ENCODE data around the gene SRF. TPM values are rescaled to one million over a fixed set of nuclear protein-coding genes. Genes with fewer than 3 reads are reported as not detected.

SRF gene
- total RNA-seq, 2 experiments from 2014 or later, result 41.4 to 43.8 TPM

DNA sequence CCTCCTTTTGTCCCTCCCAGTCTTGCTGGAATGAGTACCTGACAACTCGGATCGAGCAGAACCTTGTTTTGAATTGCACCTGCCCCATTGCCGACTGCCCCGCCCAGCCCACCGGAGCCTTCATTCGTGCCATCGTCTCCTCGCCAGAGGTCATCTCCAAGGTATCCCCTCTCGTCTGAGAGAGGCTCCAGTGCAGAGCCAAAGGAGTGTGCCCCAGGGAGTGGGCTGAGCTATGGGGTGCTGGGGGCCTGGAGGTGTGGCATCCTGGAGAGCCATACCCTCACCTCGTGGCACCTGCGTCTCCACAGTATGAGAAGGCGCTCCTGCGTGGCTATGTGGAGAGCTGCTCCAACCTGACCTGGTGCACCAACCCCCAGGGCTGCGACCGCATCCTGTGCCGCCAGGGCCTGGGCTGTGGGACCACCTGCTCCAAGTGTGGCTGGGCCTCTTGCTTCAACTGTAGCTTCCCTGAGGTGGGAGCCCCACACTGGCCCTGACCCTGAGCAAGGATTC is 49.4 kb downstream of the SRF start:
- Mint-ChIP-seq H3K36me3 (ENCODE audit: low read depth) (peaks cover 27% of the 10 kb centered on the region), H3K4me3 (no peak overlapping the region), H3K27ac (no peak overlapping the region), H3K27me3 (ENCODE audit: low read depth) (no peaks in the 10 kb centered on the region), H3K4me1 (ENCODE audit: low read depth) (peaks cover 24% of the 10 kb centered on the region), H3K9me3 (ENCODE audit: insufficient read depth) (no peaks in the 10 kb centered on the region)
- no peak for ATAC-seq
- ChIA-PET POLR2A (no interaction called here), CTCF (interaction anchor here (0.8 to 1.0 kb wide), 2 partner anchors 9 to 38 kb away, joined by 3 read pairs; partner anchors contain the start of gene CUL9)
- no peak for DNase-seq

DNA sequence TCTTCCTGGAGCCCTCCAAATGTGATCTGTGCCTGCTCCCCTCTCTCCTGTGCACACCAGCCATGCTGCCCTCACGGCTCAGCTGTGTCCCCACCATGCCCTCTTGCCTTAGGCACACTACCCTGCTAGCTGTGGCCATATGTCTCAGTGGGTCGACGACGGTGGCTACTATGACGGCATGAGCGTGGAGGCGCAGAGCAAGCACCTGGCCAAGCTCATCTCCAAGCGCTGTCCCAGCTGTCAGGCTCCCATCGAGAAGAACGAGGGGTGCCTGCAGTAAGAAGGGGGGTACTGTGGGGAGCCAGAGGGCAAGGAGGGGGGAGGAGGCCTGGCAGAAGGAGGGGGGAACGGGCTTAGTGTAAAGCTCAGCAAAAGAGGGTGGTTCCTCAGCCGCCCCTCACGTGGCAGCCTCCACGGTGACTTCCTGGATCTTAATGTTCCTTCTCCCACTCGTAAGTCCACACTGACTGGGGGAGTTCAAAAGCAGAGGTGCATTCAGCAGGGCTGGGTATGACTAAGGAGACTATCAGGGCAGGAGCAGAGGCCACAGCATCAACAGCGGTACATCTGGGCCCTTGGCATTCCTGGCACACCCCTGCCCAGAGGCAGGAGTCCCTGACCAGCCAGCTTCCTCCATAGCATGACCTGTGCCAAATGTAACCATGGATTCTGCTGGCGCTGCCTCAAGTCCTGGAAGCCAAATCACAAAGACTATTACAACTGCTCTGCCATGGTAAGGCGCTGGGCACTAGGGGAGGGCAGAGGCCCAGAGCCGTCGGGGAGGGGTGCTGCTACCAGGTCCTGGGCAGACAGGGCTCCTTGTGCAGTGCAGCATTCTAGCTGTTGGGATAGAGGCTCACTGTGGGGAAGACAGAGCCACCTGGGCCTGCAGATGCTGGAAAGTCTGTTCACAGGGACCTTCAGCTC is 50.2 kb downstream of the SRF start:
- H3K36me3 Mint-ChIP-seq (ENCODE audit: low read depth), result peaks cover 32% of the 10 kb centered on the region

DNA sequence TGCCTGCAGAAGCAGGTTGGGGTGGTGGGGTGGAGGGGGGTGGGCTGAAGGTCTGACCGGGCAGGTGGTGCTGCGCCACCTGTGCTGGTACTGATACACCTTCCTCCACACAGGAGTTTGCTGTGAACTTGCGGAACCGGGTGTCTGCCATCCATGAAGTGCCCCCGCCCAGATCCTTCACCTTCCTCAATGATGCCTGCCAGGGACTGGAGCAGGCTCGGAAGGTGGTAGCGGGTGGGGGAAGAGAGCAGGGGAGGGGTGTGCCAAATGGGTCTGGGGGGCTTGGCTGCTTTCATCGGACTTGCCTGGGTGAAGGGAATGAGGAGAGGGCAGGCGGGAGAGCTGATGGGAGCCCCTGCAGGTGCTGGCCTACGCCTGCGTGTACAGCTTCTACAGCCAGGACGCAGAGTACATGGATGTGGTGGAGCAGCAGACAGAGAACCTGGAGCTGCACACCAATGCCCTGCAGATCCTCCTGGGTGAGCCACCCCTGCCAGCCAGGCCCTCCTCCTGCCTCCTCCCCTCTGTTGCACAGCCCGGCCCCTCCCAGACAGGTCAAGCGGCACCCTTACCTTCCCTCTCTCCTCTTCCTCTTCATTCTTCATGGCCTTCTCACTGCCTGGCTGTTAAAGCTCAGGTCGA is 51.5 kb downstream of the SRF start:
- Mint-ChIP-seq H3K27me3 (ENCODE audit: low read depth) (no peaks in the 10 kb centered on the region), H3K27ac (no peak overlapping the region), H3K9me3 (ENCODE audit: insufficient read depth) (no peaks in the 10 kb centered on the region), H3K4me1 (ENCODE audit: low read depth) (peaks cover 38% of the 10 kb centered on the region), H3K4me3 (no peak overlapping the region), H3K36me3 (ENCODE audit: low read depth) (peaks cover 34% of the 10 kb centered on the region)
- POLR2A ChIA-PET, result interaction anchor here (0.6 kb wide), 1 partner anchor 244 kb away, joined by 3 read pairs; the partner anchor contains the start of gene PEX6
- ATAC-seq, result no peak
- CTCF ChIA-PET, result no interaction called here
- no peak for DNase-seq

More for the DNA sequence above, 50.2 kb downstream of the SRF start:
- no peaks in the 10 kb centered on the region for H3K9me3 Mint-ChIP-seq (ENCODE audit: insufficient read depth)
- no peaks in the 10 kb centered on the region for H3K27me3 Mint-ChIP-seq (ENCODE audit: low read depth)
- H3K27ac Mint-ChIP-seq, result peak overlapping the region; percentile 20
- no peak overlapping the region for H3K4me3 Mint-ChIP-seq
- no peak for DNase-seq
- ChIA-PET POLR2A (interaction anchor here (0.6 kb wide), 1 partner anchor 242 kb away, joined by 3 read pairs; the partner anchor contains the start of gene PEX6), CTCF (interaction anchor here (0.8 to 1.0 kb wide), 2 partner anchors 8 to 39 kb away, joined by 3 read pairs; partner anchors contain the start of gene CUL9)
- ATAC-seq, result no peak
- peaks cover 32% of the 10 kb centered on the region for H3K4me1 Mint-ChIP-seq (ENCODE audit: low read depth)

DNA sequence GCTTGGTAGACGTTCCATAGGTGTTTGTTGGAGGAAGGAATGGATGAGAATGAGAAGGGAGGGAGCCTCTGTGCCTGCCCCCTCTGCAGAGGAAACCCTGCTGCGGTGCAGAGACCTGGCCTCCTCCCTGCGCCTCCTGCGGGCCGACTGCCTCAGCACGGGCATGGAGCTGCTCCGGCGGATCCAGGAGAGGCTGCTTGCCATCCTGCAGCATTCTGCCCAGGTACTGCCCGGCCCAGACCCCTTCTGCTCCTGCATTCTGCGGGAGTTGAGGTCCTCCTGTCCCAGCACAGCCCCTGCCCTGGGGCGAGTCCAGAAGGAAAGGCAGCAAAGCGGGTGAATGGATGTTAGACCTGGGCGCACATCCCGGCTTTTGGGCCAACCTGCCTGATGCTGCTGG is 52.1 kb downstream of the SRF start:
- Mint-ChIP-seq H3K9me3 (ENCODE audit: insufficient read depth) (no peaks in the 10 kb centered on the region), H3K4me1 (ENCODE audit: low read depth) (peaks cover 45% of the 10 kb centered on the region), H3K27me3 (ENCODE audit: low read depth) (no peaks in the 10 kb centered on the region), H3K4me3 (no peak overlapping the region), H3K27ac (no peak overlapping the region), H3K36me3 (ENCODE audit: low read depth) (peaks cover 32% of the 10 kb centered on the region)
- POLR2A ChIA-PET, result no interaction called here
- ATAC-seq (no peak), DNase-seq (no peak)
- CTCF ChIA-PET, result interaction anchor here (1.5 to 1.6 kb wide), 2 partner anchors 23 to 51 kb away, joined by 6 to 8 read pairs; no protein-coding TSS in a partner anchor

DNA sequence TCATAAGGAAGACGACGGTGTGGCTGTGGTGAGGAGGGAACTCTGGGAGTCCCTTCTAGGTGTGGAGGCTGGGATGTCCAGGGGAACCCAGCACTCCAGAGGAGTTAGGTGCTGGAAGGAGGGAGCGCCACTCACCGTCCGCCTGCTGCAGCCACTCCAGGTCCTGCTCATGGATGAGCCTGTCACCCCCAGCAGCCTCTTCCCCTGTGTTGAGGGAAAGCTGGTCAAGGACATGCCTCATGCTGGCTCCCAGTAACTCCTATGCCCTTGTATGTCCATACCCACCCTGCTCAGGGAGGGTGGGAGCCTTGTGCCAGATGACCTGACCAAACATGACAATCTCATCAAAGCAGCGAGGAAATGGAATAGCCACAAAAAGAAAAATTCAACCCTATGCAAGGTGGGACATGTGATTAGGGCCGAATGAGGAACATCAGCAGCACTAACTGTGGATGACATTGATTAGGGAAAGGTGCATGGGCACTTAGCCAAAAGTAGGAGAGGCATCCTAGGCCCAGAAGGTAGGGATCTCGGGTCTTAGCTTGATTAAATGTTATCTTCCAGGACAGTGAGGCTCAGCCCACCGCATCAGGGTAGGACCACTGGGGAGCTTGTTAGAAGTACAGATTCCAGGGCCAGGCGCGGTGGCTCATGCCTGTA is 55.3 kb downstream of the SRF start:
- ChIA-PET CTCF (no interaction called here), POLR2A (no interaction called here)
- Mint-ChIP-seq H3K36me3 (ENCODE audit: low read depth) (peaks cover 26% of the 10 kb centered on the region), H3K9me3 (ENCODE audit: insufficient read depth) (no peaks in the 10 kb centered on the region), H3K27ac (peak overlapping the region; percentile 77), H3K4me1 (ENCODE audit: low read depth) (peaks cover 58% of the 10 kb centered on the region), H3K4me3 (no peak overlapping the region), H3K27me3 (ENCODE audit: low read depth) (peaks cover 3% of the 10 kb centered on the region)
- DNase-seq (no peak), ATAC-seq (no peak)

DNA sequence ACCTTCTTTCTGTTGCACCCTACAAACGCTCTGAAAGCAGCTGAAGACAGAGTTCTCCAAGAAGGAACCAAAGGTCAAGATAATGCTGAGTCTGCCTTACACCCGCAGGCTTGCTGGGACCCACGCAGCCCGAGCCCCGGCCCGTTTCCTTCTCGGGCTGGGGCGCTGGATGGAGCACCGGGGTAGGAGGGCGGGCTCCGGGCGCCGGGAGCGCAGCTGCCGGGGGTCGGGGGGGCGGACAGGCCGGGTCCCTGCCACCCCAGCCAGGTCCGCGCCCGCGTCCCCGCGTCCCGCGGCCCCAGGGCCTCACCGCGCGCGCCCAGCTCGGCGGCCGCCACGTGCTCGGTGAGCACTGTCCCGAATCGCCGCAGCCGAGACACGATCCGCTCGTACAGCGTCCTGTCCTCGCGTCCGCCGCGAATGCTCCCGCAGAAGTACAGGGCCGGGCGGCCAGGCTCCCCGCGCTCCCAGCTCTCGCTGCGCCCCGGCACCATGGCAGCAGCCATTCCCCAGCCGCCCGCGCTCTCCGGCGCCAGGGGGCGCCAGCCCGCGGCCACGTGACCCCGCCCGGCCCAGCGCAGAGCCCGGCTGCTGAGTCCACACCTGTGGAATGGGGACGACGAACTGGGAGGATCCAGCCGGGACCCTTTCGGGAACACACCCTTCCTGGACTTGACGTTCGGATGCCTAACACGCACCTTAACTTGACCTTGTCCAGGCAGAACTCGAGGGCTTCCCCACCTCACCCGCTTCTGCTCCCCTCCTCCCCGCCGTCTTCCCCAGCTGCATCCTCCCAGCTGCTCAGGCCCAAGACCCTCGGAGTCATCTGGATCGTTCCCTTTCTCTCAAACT is 58.1 kb downstream of the SRF start, which contains the start of gene DNPH1:
TSS of gene DNPH1 (minus strand) at position 531 of the 852 bp plus-strand sequence. CDS start at position 506, 25 bp downstream.
- CTCF ChIA-PET, result interaction anchor here (0.6 to 3.0 kb wide), 33 partner anchors 8 to 288 kb away, joined by 3 to 36 read pairs (median 3); partner anchors contain the start of genes CUL9, POLR1C, SRF and TJAP1
- POLR2A ChIA-PET, result interaction anchor here (0.7 to 1.5 kb wide), 7 partner anchors 11 to 277 kb away, joined by 3 to 5 read pairs (median 3); partner anchors contain the start of gene TTBK1
- H3K9me3 Mint-ChIP-seq (ENCODE audit: insufficient read depth), result no peaks in the 10 kb centered on the region
- H3K27ac Mint-ChIP-seq, result peak within 1 kb of the TSS; percentile 86
- peaks cover 8% of the 10 kb centered on the region for H3K27me3 Mint-ChIP-seq (ENCODE audit: low read depth)
- DNase-seq (peak; percentile 78), ATAC-seq (peak; percentile 90)
- H3K36me3 Mint-ChIP-seq (ENCODE audit: low read depth), result peaks cover 19% of the 10 kb centered on the region
- H3K4me3 Mint-ChIP-seq, result peak within 1 kb of the TSS; percentile 82
- H3K4me1 Mint-ChIP-seq (ENCODE audit: low read depth), result peaks cover 46% of the 10 kb centered on the region

DNA sequence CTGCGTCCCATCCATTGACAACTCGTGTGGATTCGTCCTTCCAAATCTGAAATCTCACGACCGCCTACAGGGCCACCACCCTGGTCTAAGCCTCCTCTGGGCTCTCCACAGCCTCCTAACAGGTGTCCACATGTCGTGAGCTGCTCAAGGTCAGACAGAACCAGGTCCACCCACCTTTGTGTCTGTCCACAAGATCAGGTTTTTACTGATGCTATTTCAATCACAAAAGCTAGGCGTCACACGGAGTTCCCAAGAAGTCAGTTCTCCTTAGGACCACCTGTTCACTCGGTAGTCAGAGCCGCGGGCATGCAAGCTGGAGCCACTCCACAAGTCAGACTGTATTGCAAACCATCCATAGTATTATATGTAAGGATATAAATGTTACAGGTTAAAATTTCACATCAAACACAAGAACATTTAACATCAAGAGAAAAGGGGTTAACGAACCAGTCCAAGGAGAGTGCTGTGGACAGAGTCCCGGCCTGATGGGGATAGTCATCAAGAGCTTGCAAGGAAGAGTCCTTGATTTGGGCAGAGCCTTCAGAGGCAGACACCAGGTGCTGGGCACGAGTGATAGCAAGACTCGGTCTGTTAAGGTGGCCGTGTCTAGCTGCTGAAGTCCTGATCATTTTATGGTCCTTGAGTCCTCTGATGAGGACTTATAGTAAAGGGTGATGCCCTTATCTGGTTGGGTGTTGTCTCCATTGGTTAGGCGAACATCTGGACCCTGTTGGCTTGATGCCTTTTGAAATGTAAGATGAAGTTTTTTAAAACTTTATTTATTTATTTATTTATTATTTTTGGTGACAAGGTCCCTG is 58.9 kb downstream of the SRF start:
- H3K4me3 Mint-ChIP-seq, result peak overlapping the region; percentile 80
- no peaks in the 10 kb centered on the region for H3K9me3 Mint-ChIP-seq (ENCODE audit: insufficient read depth)
- H3K4me1 Mint-ChIP-seq (ENCODE audit: low read depth), result peaks cover 39% of the 10 kb centered on the region
- ATAC-seq, result no peak
- POLR2A ChIA-PET, result interaction anchor here (0.7 to 1.5 kb wide), 6 partner anchors 12 to 600 kb away, joined by 3 to 5 read pairs (median 3); partner anchors contain the start of gene TTBK1
- peaks cover 14% of the 10 kb centered on the region for H3K36me3 Mint-ChIP-seq (ENCODE audit: low read depth)
- DNase-seq, result no peak
- peak overlapping the region; percentile 86 for H3K27ac Mint-ChIP-seq
- CTCF ChIA-PET, result interaction anchor here (0.6 to 3.0 kb wide), 16 partner anchors 8 to 209 kb away, joined by 3 to 36 read pairs (median 6); partner anchors contain the start of genes CUL9, SRF and TTBK1
- H3K27me3 Mint-ChIP-seq (ENCODE audit: low read depth), result peaks cover 8% of the 10 kb centered on the region

DNA sequence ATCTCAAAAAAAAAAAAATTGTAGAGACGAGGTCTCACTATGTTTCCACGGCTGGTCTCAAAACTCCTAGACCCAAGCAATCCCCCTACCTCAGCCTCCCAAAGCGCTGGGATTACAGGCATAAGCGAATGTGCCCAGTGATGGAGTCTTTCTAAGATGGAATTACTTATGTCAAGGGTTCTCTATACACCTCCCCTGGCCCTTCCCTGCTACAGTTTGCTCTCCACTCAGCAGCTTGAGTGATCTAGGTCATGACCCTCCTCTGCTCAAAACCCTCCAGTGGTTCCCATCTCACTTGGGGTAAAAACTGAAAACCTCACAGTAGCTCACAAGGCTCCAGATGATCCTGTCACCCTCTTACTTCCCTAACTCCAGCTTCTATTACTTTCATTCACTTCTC is 60.0 kb downstream of the SRF start:
- ChIA-PET POLR2A (no interaction called here), CTCF (interaction anchor here (0.9 to 3.0 kb wide), 4 partner anchors 14 to 167 kb away, joined by 3 to 36 read pairs (median 4); partner anchors contain the start of gene TTBK1)
- peaks cover 29% of the 10 kb centered on the region for H3K4me1 Mint-ChIP-seq (ENCODE audit: low read depth)
- H3K36me3 Mint-ChIP-seq (ENCODE audit: low read depth), result peaks cover 9% of the 10 kb centered on the region
- DNase-seq (no peak), ATAC-seq (no peak)
- H3K27ac Mint-ChIP-seq, result no peak overlapping the region
- peaks cover 8% of the 10 kb centered on the region for H3K27me3 Mint-ChIP-seq (ENCODE audit: low read depth)
- H3K9me3 Mint-ChIP-seq (ENCODE audit: insufficient read depth), result no peaks in the 10 kb centered on the region
- no peak overlapping the region for H3K4me3 Mint-ChIP-seq
